A549 treated with RU486 at 1 μM for 4 hours (cell line): ENCODE measurements around the gene PARK7. TPM values are rescaled to one million over a fixed set of nuclear protein-coding genes. Genes with fewer than 3 reads are reported as not detected.

ENCODE experiments used
- total RNA-seq: library from RNA; stranded (reverse); fragments of 200-300 nt; extraction: Qiagen RNA extraction; gene quantifications from 5 replicates; pipeline ENCODE4 v1.2.3, GENCODE V29; 2022; ENCODE audit warnings: low read depth

PARK7 gene
- 330 to 442 TPM (median 347 TPM) in 5 replicates for total RNA-seq

DNA sequence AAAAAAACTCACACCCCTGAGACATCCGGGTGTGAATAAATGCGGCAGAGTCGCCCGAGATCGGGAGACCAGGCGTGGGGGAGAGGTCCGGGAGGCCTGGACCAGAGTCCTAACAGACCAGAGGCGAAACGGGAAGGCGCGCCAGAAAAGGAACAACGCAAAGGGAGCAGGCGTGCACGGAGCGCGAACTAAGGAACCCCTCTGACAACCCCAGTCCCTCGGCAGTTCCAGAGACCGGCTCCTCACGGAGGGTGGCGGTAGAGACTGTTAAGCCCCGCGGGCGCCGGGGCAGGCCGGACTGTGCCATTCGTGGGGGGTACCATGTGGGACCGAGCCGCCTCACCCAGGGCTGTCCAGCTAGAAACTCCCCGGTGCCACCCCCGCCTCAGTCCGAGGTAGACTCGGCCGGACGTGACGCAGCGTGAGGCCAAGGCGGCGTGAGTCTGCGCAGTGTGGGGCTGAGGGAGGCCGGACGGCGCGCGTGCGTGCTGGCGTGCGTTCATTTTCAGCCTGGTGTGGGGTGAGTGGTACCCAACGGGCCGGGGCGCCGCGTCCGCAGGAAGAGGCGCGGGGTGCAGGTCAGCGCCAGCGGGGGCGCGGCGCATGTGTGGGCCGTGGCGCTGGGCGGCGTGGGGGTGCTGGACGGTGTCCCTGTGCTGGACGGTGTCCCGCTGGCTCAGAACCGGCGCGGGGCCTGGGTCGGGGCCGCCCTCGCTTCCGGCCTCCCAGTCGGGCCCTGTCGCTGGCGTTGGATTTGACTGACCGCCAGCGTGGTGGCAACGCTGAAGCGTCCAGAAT, at the start of gene PARK7:
Gene PARK7 (plus strand): TSS at position 496 of the 798 bp plus-strand sequence. CDS start 1,075 bp downstream, outside the sequence.

DNA sequence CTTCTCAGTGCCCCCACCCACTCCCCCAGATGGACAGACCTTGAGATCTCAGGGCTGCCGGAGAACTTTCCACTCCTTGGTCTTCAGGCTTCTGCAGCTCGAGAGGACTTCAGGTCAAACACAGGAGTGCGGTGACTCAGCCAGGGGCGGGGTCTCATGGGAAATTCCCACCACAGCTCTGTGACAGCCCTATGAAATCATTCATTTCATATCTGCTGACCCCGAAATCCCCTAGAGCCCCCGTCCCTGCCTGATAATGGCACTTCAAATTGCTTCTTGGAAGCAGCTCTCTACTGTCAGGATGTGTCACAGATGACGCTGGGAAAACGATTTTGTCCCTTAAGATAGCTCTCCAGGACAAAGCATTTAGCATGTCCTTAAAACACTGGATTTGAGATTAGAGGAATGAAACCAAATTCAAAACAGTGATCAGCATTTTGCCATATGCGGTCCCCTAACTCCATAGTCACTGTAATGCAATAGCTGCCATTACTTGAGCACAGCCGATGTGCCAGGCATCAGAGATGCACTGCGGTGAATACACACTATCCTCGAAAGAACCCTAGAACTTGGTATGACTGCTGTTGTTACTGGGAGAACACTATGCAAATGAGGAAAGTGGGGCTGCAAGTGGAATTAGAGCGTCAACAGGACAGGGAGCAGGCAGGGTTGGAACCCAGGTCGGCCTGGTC, 20.6 kb upstream of the PARK7 start, which contains the start of gene TNFRSF9:
Gene TNFRSF9 (minus strand): TSS at position 95 of the 692 bp plus-strand sequence. CDS start 845 bp downstream, outside the sequence.

DNA sequence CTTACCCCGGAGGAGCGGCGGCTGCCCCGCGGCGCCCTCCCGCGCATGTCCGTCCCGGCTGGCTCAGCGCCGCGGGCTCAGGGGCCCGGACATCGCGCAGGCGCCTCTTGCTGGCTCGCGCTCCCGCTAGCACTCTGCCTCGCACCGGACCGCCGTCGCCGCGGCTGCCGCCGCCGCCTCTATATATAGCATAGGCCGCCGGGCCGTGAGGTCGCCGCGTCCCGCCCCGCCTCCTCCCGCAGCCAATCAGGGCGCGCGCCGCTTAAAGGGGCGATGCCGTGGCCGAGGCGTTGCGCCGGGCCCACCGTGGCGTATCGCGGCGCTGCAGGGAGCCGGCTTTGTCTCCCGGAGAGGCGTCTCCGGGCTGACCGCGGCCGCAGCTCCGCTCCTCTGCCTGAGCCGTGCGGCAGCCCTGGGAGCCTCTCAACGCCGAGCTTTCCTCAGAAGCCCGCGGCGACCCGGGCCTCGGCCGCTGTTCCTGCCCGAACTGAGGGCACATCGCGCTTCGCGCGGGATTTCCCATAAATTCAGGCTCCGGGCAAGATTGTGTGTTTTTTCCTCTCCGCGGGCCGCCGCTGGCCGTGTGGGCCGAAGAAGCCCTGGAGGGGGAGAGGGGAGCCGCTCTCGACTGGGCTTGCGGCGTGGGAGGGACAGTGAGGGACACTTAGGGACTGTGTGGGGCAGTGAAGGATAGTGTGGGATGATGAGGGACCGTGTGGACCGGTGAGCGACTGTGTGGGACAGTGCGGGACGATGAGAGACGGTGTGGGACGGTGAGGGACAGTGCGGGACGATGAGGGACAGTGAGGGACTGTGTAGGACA, 64.9 kb downstream of the PARK7 start, which contains the start of gene ERRFI1:
Gene ERRFI1 (minus strand): TSS at position 157 of the 823 bp plus-strand sequence. CDS start 10,690 bp downstream, outside the sequence.

Other genes starting within 250 kb of the PARK7 start
- gene VAMP3, start 190.4 kb upstream of the PARK7 start, total RNA-seq = 55.0 to 72.6 TPM (median 70.2 TPM) in 5 replicates
- gene PER3, start 177.4 kb upstream of the PARK7 start, total RNA-seq = 0.57 to 1.2 TPM (median 0.67 TPM) in 5 replicates
- not detected in 5 replicates for gene UTS2, start 108.6 kb upstream of the PARK7 start, total RNA-seq
- gene TNFRSF9, start 20.9 kb upstream of the PARK7 start, total RNA-seq = 3.0 to 4.1 TPM (median 3.3 TPM) in 5 replicates
- 63.5 to 86.0 TPM (median 82.0 TPM) in 5 replicates for gene ERRFI1, start 64.6 kb downstream of the PARK7 start, total RNA-seq